Stimulated activated CD4-positive, alpha-beta T cell treated with anti-CD3 and anti-CD28 coated beads, Interleukin-2, amount 100 ng/mL, for 24 hours (primary cell): Measurements from ENCODE around the gene TBC1D5.

Source experiments
- DNase-seq, 2 donors: peaks; one replicate each; pipeline ENCODE4 v3.0.0-alpha.2; 2020

TBC1D5 gene

GRCh38 chr3:17583530-17583929 is 158.9 kb downstream of the TBC1D5 start:
- no peak for DNase-seq

- no peak for DNase-seq
These were observed 160.9 kb downstream of the TBC1D5 start for GRCh38 chr3:17581421-17582080.

- no peak for DNase-seq
These were observed 161.5 kb downstream of the TBC1D5 start for GRCh38 chr3:17580901-17581300.

GRCh38 chr3:17579289-17580031 is 163.0 kb downstream of the TBC1D5 start:
- no peak for DNase-seq

GRCh38 chr3:17577796-17578520 is 164.5 kb downstream of the TBC1D5 start:
- DNase-seq, result no peak

GRCh38 chr3:17573396-17573795 is 169.0 kb downstream of the TBC1D5 start:
- no peak for DNase-seq

- DNase-seq, result no peak
These were observed 170.7 kb downstream of the TBC1D5 start for GRCh38 chr3:17571686-17572085.

GRCh38 chr3:17562845-17563244 is 179.6 kb downstream of the TBC1D5 start:
- DNase-seq, result no peak

- no peak for DNase-seq
These were observed 183.9 kb downstream of the TBC1D5 start for GRCh38 chr3:17558565-17558964.

GRCh38 chr3:17557749-17558463 is 184.5 kb downstream of the TBC1D5 start:
- no peak for DNase-seq

GRCh38 chr3:17555525-17555924 is 186.9 kb downstream of the TBC1D5 start:
- DNase-seq, result no peak

GRCh38 chr3:17554078-17554477 is 188.4 kb downstream of the TBC1D5 start:
- no peak for DNase-seq

- DNase-seq, result no peak
These were observed 189.4 kb downstream of the TBC1D5 start for GRCh38 chr3:17553080-17553479.

- no peak for DNase-seq
These were observed 190.1 kb downstream of the TBC1D5 start for GRCh38 chr3:17552351-17552750.

- DNase-seq, result no peak
These were observed 190.5 kb downstream of the TBC1D5 start for GRCh38 chr3:17551895-17552294.

GRCh38 chr3:17551333-17551732 is 191.1 kb downstream of the TBC1D5 start:
- no peak for DNase-seq

- DNase-seq, result no peak
These were observed 191.8 kb downstream of the TBC1D5 start for GRCh38 chr3:17550624-17551023.

GRCh38 chr3:17546500-17547255 is 195.8 kb downstream of the TBC1D5 start:
- no peak for DNase-seq

- no peak for DNase-seq
These were observed 197.8 kb downstream of the TBC1D5 start for GRCh38 chr3:17544632-17545031.

- DNase-seq, result no peak
These were observed 199.8 kb downstream of the TBC1D5 start for GRCh38 chr3:17542591-17542990.

GRCh38 chr3:17539436-17539835 is 203.0 kb downstream of the TBC1D5 start:
- no peak for DNase-seq

GRCh38 chr3:17535274-17535673 is 207.2 kb downstream of the TBC1D5 start:
- DNase-seq, result no peak
